ENCODE measurements around the gene STARD10. TPM values are rescaled to one million over a fixed set of nuclear protein-coding genes. Genes with fewer than 3 reads are reported as not detected.

STARD10 gene
- total RNA-seq, 1 experiment from 2014 or later: 15.1 TPM

GRCh38 chr11:72737336-72737735, 56.5 kb downstream of the STARD10 start:
- Histone ChIP-seq H3K36me3 (no peaks in the 10 kb centered on the region), H3K9me3 (no peaks in the 10 kb centered on the region), H3K4me3 (no peak overlapping the region), H3K27me3 (no peaks in the 10 kb centered on the region)
- no peak for DNase-seq

GRCh38 chr11:72736452-72737069, 57.3 kb downstream of the STARD10 start:
- DNase-seq: peak; percentile 69
- H3K9me3 ChIP-seq: no peaks in the 10 kb centered on the region
- H3K36me3 ChIP-seq: no peaks in the 10 kb centered on the region
- no peaks in the 10 kb centered on the region for H3K27me3 ChIP-seq
- H3K4me3 ChIP-seq: no peak overlapping the region

DNA sequence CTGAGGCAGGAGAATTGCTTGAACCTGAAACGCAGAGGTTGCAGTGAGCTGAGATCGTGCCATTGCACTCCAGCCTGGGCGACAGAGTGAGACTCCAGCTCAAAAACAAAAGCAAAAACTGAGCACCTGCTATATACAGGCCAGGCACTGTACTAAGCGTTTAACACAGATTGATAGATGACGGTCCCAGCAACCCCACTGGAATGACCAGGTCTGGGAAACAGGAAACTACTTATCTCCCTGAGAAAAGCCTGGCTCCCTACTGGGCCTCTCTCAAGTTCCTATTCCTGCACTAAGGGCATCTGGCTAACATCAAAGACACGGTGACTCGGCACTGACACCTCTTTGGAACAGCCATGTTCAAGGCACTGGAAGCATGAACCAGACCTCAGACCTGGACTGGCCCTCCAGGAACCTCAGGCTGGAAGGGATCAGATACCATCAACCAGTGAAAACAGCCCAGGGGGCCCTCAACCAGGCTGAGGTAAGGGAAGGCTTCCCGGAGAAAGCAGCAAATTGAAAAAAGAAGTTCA, 58.3 kb downstream of the STARD10 start:
- no peaks in the 10 kb centered on the region for H3K9me3 ChIP-seq
- H3K4me3 ChIP-seq: no peak overlapping the region
- no peaks in the 10 kb centered on the region for H3K27me3 ChIP-seq
- H3K36me3 ChIP-seq: no peaks in the 10 kb centered on the region
- peak; percentile 69 for DNase-seq

GRCh38 chr11:72732329-72732728, 61.5 kb downstream of the STARD10 start:
- H3K27me3 ChIP-seq: no peaks in the 10 kb centered on the region
- H3K4me3 ChIP-seq: no peak overlapping the region
- H3K9me3 ChIP-seq: no peaks in the 10 kb centered on the region
- H3K36me3 ChIP-seq: no peaks in the 10 kb centered on the region; the same call in 1 of the 2 replicates
- peak; percentile 89 for DNase-seq

DNA sequence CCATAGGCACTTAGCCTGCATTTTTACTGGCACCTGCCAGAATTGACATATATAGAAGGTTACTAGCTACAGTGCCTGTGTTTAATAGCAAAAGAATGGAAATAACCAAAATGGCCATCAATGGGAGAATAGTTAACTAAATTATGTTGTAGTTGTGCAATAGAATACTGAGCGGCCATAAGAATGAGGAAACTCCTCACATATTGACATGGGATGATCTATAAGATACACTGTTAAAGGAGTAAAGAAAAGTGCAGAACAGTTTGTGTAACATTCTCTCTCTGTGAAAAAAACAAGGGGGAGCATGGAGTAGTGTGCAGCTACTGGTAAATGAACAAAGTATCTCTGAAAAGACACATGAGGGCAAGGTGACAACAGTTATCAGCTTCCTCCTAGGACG, 63.1 kb downstream of the STARD10 start:
- no peaks in the 10 kb centered on the region for H3K27me3 ChIP-seq
- H3K9me3 ChIP-seq: no peaks in the 10 kb centered on the region
- H3K4me3 ChIP-seq: no peak overlapping the region
- no peak for DNase-seq
- no peaks in the 10 kb centered on the region; the same call in 1 of the 2 replicates for H3K36me3 ChIP-seq

GRCh38 chr11:72730243-72730642, 63.6 kb downstream of the STARD10 start:
- Histone ChIP-seq H3K9me3 (no peaks in the 10 kb centered on the region), H3K36me3 (no peaks in the 10 kb centered on the region; the same call in 1 of the 2 replicates), H3K27me3 (no peaks in the 10 kb centered on the region), H3K4me3 (no peak overlapping the region)
- DNase-seq: no peak

DNA sequence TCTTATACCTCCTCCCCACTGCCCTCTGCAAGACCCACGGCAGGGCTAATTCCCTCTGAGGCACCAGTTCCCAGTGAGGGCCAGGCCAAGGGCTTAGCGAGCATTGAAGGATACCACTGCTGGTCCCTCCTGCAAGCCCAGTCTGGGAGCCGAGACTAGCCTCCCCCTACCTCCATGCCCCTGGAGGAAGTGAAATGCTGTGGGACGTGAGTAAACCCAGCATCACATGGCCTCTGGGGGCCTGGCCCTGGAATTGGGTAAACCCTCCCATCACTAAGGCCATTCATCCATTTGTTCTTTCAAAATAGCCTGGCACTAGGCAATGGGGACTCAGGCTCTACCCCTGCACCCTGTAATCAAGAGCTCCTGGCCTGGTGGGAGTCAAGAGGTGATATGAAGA, 66.3 kb downstream of the STARD10 start:
- Histone ChIP-seq H3K4me3 (no peak overlapping the region), H3K36me3 (no peaks in the 10 kb centered on the region; the same call in 1 of the 2 replicates), H3K9me3 (no peaks in the 10 kb centered on the region), H3K27me3 (no peaks in the 10 kb centered on the region)
- no peak for DNase-seq

GRCh38 chr11:72726266-72727220, 67.3 kb downstream of the STARD10 start:
- no peaks in the 10 kb centered on the region; the same call in 1 of the 2 replicates for H3K36me3 ChIP-seq
- DNase-seq: no peak
- H3K4me3 ChIP-seq: no peak overlapping the region
- no peaks in the 10 kb centered on the region for H3K27me3 ChIP-seq
- no peaks in the 10 kb centered on the region for H3K9me3 ChIP-seq

DNA sequence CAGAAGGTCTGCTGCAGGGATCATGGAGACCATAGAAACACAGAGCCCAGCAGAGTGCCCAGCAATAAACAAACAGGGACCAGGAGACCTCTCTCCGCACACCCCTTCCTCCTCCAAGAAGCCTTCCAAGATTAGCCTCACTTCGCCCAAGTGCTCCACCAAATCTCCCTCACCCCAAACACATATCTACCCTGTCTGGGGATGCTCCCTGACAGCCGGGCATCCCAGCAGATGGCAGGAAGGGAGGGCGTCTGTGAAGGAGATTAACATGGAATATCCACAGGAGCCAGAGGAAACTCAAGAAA, 68.2 kb downstream of the STARD10 start:
- no peak for DNase-seq
- Histone ChIP-seq H3K27me3 (no peaks in the 10 kb centered on the region), H3K4me3 (no peak overlapping the region), H3K9me3 (no peaks in the 10 kb centered on the region), H3K36me3 (no peaks in the 10 kb centered on the region; the same call in 1 of the 2 replicates)

- Histone ChIP-seq H3K27me3 (no peaks in the 10 kb centered on the region), H3K9me3 (no peaks in the 10 kb centered on the region), H3K36me3 (no peaks in the 10 kb centered on the region; the same call in 1 of the 2 replicates), H3K4me3 (no peak overlapping the region)
- DNase-seq: peak; percentile 63
Measured at GRCh38 chr11:72724851-72725723, 68.8 kb downstream of the STARD10 start.

GRCh38 chr11:72724021-72724551, 69.8 kb downstream of the STARD10 start:
- Histone ChIP-seq H3K27me3 (no peaks in the 10 kb centered on the region), H3K4me3 (no peak overlapping the region), H3K9me3 (no peaks in the 10 kb centered on the region), H3K36me3 (no peaks in the 10 kb centered on the region; the same call in 1 of the 2 replicates)
- no peak for DNase-seq

DNA sequence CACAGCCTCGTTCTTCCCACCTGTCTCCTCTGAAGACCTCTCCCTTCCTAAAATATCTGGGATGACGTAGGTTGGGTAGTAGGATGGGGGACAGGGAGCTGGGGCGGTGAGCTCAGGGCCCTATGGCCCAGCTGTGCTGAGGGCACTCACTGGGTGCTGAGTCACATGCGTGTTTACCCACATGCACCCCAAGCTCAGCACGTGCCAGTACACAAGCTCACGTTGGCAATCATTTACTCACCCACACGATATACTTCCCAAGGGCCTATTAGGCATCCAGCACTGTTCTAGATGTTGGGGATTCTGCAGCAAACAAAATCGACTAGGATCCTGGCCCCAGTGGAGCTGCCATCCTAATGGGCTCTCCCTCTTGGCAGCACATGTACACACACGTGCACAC, 70.3 kb downstream of the STARD10 start:
- Histone ChIP-seq H3K36me3 (no peaks in the 10 kb centered on the region; the same call in 1 of the 2 replicates), H3K27me3 (no peaks in the 10 kb centered on the region), H3K4me3 (no peak overlapping the region), H3K9me3 (no peaks in the 10 kb centered on the region)
- no peak for DNase-seq

GRCh38 chr11:72722050-72722748, 71.6 kb downstream of the STARD10 start:
- H3K4me3 ChIP-seq: peak overlapping the region; percentile 34
- no peaks in the 10 kb centered on the region for H3K27me3 ChIP-seq
- DNase-seq: peak; percentile 83
- H3K9me3 ChIP-seq: no peaks in the 10 kb centered on the region
- H3K36me3 ChIP-seq: no peaks in the 10 kb centered on the region; the same call in none of the 2 replicates

DNA sequence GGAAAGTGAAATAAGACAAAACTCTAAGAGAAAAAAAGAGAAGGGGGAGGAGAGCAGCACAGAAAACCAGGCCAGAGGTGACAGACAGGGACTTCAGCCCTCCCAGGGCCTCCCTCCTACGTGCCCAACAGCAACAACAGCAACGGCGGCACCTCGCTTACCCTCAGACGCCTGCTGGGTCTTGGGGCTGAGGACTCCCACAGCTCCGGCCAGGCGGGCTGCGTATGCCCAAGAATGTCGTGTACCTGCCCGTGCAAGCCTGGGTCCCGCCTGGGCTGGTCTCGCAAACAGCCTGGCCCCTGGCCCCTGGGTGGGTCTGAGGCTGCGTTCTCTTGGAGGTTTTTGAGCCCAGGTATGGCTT, 72.2 kb downstream of the STARD10 start:
- no peaks in the 10 kb centered on the region for H3K9me3 ChIP-seq
- H3K27me3 ChIP-seq: no peaks in the 10 kb centered on the region
- no peak for DNase-seq
- H3K36me3 ChIP-seq: no peaks in the 10 kb centered on the region; the same call in none of the 2 replicates
- peak overlapping the region; percentile 34 for H3K4me3 ChIP-seq

GRCh38 chr11:72721276-72721675, 72.6 kb downstream of the STARD10 start:
- DNase-seq: no peak
- Histone ChIP-seq H3K9me3 (no peaks in the 10 kb centered on the region), H3K27me3 (no peaks in the 10 kb centered on the region), H3K36me3 (no peaks in the 10 kb centered on the region; the same call in none of the 2 replicates), H3K4me3 (no peak overlapping the region)

DNA sequence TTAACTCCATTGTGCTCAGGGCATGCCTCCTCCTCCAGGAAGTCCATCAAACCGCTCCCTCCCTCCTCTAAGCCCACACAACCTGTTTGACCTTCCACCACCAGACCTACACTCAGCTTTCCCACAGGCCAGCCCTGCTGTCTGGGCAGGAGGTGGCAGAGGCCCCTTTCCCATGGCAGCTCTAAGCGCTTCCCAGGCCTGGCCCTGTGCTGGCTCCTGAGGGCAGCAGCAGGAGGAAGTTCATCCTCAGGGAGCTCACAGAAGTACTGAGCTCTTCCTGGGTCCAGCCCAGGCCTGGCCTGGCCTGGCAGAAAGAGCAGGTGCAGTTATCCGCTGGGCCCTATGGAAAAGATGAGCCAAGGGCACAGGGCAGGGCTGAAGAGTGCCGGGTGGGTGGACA, 73.1 kb downstream of the STARD10 start:
- DNase-seq: no peak
- Histone ChIP-seq H3K36me3 (no peaks in the 10 kb centered on the region; the same call in none of the 2 replicates), H3K9me3 (no peaks in the 10 kb centered on the region), H3K4me3 (no peak overlapping the region), H3K27me3 (no peaks in the 10 kb centered on the region)
